GM18909 (cell line): ENCODE results near the gene TXNDC12.
"Not testable (repeated sequence)": the region's sequence is repeated elsewhere in the genome, so short reads cannot be mapped to it uniquely, and the experiment has no call there.

Experiments used
- ATAC-seq: cut with Tn5 transposase; IDR thresholded peaks from one replicate; pipeline ENCODE4 v1.9.1; 2021; ENCODE audit warnings: mild to moderate bottlenecking; ENCODE audit not compliant: unreplicated experiment, poor library complexity

The TXNDC12 gene

GRCh38 chr1:52055066-52055865 is at the start of gene TXNDC12:
TSS of gene TXNDC12 (minus strand) at chr1:52055191. CDS start at chr1:52055096, 95 bp downstream.
- no peak for ATAC-seq

- peak; percentile 73 for ATAC-seq
These were observed 47.5 kb upstream of the TXNDC12 start for GRCh38 chr1:52102336-52103013.

GRCh38 chr1:52098139-52098871 is 43.3 kb upstream of the TXNDC12 start:
- no peak for ATAC-seq

GRCh38 chr1:52096216-52096615 is 41.2 kb upstream of the TXNDC12 start:
- ATAC-seq: no peak

- not testable (repeated sequence) for ATAC-seq
These were observed 39.3 kb upstream of the TXNDC12 start for GRCh38 chr1:52094300-52094699.

- ATAC-seq: not testable (repeated sequence)
These were observed 32.9 kb upstream of the TXNDC12 start for GRCh38 chr1:52087892-52088291.

GRCh38 chr1:52080014-52080415 is 25.0 kb upstream of the TXNDC12 start:
- no peak for ATAC-seq

GRCh38 chr1:52077277-52077676 is 22.3 kb upstream of the TXNDC12 start:
- not testable (repeated sequence) for ATAC-seq

GRCh38 chr1:52072291-52072690 is 17.3 kb upstream of the TXNDC12 start:
- no peak for ATAC-seq

- ATAC-seq: no peak
These were observed 15.7 kb upstream of the TXNDC12 start for GRCh38 chr1:52070704-52071103.

GRCh38 chr1:52063192-52063591 is 8.2 kb upstream of the TXNDC12 start:
- ATAC-seq: no peak

GRCh38 chr1:52060822-52061221 is 5.8 kb upstream of the TXNDC12 start:
- no peak for ATAC-seq

GRCh38 chr1:52059888-52060287 is 4.9 kb upstream of the TXNDC12 start:
- ATAC-seq: no peak

- ATAC-seq: no peak
These were observed 4.3 kb upstream of the TXNDC12 start for GRCh38 chr1:52059321-52059720.

- no peak for ATAC-seq
These were observed 3.0 kb upstream of the TXNDC12 start for GRCh38 chr1:52057876-52058415.

GRCh38 chr1:52057255-52057654 is 2.3 kb upstream of the TXNDC12 start:
- no peak for ATAC-seq

GRCh38 chr1:52056937-52057231 is 1.9 kb upstream of the TXNDC12 start:
- no peak for ATAC-seq

GRCh38 chr1:52056163-52056936 is 1.4 kb upstream of the TXNDC12 start, which contains the start of gene BTF3L4:
TSS of gene BTF3L4 (plus strand) at chr1:52056295. CDS start at chr1:52059848, 3,553 bp downstream.
- ATAC-seq: peak; percentile 85

GRCh38 chr1:52055866-52056162 is 823 bp upstream of the TXNDC12 start:
- ATAC-seq: no peak

GRCh38 chr1:52054496-52055065 is 410 bp downstream of the TXNDC12 start:
- no peak for ATAC-seq
